NCI-H187 treated with DMSO at 0.1 percent for 48 hours (cell line): ENCODE data around the gene CKLF.
"Not testable (repeated sequence)": the region's sequence is repeated elsewhere in the genome, so short reads cannot be mapped to it uniquely, and the experiment has no call there.

ENCODE experiments used
- DNase-seq: peaks from one replicate; lab custom pipeline; 2025; lab: John Stamatoyannopoulos, UW

Gene CKLF

GRCh38 chr16:66598111-66598510, 45.7 kb downstream of the CKLF start:
- no peak for DNase-seq

GRCh38 chr16:66599726-66600125, 47.4 kb downstream of the CKLF start:
- no peak for DNase-seq

GRCh38 chr16:66600477-66600876, 48.1 kb downstream of the CKLF start:
- no peak for DNase-seq

GRCh38 chr16:66601471-66601870, 49.1 kb downstream of the CKLF start:
- no peak for DNase-seq

- no peak for DNase-seq
These were observed 51.4 kb downstream of the CKLF start for GRCh38 chr16:66603537-66604375.

- no peak for DNase-seq
These were observed 52.2 kb downstream of the CKLF start, which contains the start of gene CMTM3 for GRCh38 chr16:66604376-66605176. Gene CMTM3, plus strand, starts transcription at chr16:66604704. Its CDS starts 102 bp downstream, at chr16:66604806.

GRCh38 chr16:66605177-66605978, 53.0 kb downstream of the CKLF start:
- DNase-seq, result no peak

- no peak for DNase-seq
These were observed 53.8 kb downstream of the CKLF start for GRCh38 chr16:66605979-66606751.

GRCh38 chr16:66608241-66609138, 56.1 kb downstream of the CKLF start:
- no peak for DNase-seq

- no peak for DNase-seq
These were observed 56.7 kb downstream of the CKLF start for GRCh38 chr16:66609139-66609510.

- no peak for DNase-seq
These were observed 57.9 kb downstream of the CKLF start for GRCh38 chr16:66610111-66610820.

- not testable (repeated sequence) for DNase-seq
These were observed 59.5 kb downstream of the CKLF start for GRCh38 chr16:66611911-66612310.

- no peak for DNase-seq
These were observed 60.0 kb downstream of the CKLF start for GRCh38 chr16:66612422-66612821.

- DNase-seq, result no peak
These were observed 61.9 kb downstream of the CKLF start for GRCh38 chr16:66614161-66614802.
